Gastrocnemius medialis (tissue), 4 donors: ENCODE results near the gene RPL29.

Source experiments
- POLR2A ChIP-seq, 2 donors: fragments of 450-650 bp; IDR thresholded peaks; one replicate each; pipeline ENCODE4 v1.6.1; 2017; ENCODE audit warnings: antibody characterized with exemption in 2 of 2, mild to moderate bottlenecking in 2 of 2, moderate library complexity in 2 of 2
- TF ChIP-seq, protein P1 (sequence below), 5 experiments: fragments of 450-650 bp in 3 of 5; fragments of 200-600 bp in 2 of 5; sonication (generic) in 2 of 5; IDR thresholded peaks in 4 of 5; conservative IDR thresholded peaks in 1 of 5; 1 replicate in 4 of 5; 2 replicates in 1 of 5; pipeline ENCODE4 v1.5.1; 2016 to 2019; ENCODE audit warnings: antibody characterized with exemption in 5 of 5, mild to moderate bottlenecking in 3 of 5, moderate library complexity in 3 of 5

DNA sequence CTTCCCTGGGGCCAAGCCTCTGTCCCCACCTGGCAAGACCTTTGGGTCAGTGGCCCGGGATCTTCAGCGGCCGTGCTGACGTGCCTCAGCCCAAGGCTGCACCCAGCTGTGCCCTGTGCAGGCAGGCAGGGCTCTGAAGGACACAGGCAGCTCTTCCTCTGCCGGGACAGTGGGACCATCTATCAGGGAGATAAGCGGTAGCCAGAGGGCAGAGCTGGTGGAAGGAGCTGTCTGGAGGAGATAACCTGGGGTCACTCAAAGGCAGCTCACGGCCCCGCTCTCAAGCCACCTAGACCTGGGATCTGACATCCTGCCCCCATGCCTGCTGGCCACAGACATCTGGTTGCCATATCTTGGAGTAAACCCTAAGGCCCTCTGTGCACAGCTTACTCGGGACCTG lies 33.4 kb upstream of the RPL29 start:
- TF ChIP-seq, protein P1, sequence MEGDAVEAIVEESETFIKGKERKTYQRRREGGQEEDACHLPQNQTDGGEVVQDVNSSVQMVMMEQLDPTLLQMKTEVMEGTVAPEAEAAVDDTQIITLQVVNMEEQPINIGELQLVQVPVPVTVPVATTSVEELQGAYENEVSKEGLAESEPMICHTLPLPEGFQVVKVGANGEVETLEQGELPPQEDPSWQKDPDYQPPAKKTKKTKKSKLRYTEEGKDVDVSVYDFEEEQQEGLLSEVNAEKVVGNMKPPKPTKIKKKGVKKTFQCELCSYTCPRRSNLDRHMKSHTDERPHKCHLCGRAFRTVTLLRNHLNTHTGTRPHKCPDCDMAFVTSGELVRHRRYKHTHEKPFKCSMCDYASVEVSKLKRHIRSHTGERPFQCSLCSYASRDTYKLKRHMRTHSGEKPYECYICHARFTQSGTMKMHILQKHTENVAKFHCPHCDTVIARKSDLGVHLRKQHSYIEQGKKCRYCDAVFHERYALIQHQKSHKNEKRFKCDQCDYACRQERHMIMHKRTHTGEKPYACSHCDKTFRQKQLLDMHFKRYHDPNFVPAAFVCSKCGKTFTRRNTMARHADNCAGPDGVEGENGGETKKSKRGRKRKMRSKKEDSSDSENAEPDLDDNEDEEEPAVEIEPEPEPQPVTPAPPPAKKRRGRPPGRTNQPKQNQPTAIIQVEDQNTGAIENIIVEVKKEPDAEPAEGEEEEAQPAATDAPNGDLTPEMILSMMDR (IDR thresholded peaks at IDR 0.05 in 4 of 5, conservative IDR thresholded peaks at IDR 0.05 in 1 of 5) = no peak
- no peak for TF ChIP-seq POLR2A (IDR thresholded peaks at IDR 0.05)
